HEK293T (cell line): ENCODE data around the gene GRK4.

Experiments used
- CTCF ChIA-PET: fragments of 350-600 bp; formaldehyde crosslinking; extraction: SDS; loops from one replicate; lab custom pipeline; 2021; ENCODE audit warnings: antibody characterized with exemption, inconsistent platforms; lab: Yijun Ruan, JAX
- POLR2A ChIA-PET: fragments of 350-600 bp; formaldehyde crosslinking; extraction: SDS; loops from one replicate; lab custom pipeline; 2020; ENCODE audit warnings: antibody characterized with exemption, inconsistent platforms; lab: Yijun Ruan, JAX
- DNase-seq: peaks from one replicate; pipeline ENCODE4 v3.0.0; 2012; ENCODE audit warnings: mixed read lengths; ENCODE audit errors: extremely low spot score
- ARNT ChIP-seq: fragments of 450-650 bp; IDR thresholded peaks from 2 replicates; pipeline ENCODE4 v1.6.1; 2017; ENCODE audit warnings: mild to moderate bottlenecking
- BHLHE40 ChIP-seq: fragments of 450-650 bp; IDR thresholded peaks from 2 replicates; pipeline ENCODE4 v1.6.1; 2016; ENCODE audit warnings: mild to moderate bottlenecking, moderate library complexity, borderline replicate concordance
- CTBP1 ChIP-seq: fragments of 450-650 bp; IDR thresholded peaks from 2 replicates; pipeline ENCODE4 v1.6.1; 2016; ENCODE audit warnings: borderline replicate concordance
- ELF4 ChIP-seq: fragments of 450-650 bp; IDR thresholded peaks from 2 replicates; pipeline ENCODE4 v1.6.1; 2017; ENCODE audit warnings: antibody characterized with exemption
- FOXA1 ChIP-seq: fragments of 450-650 bp; IDR thresholded peaks from 2 replicates; pipeline ENCODE4 v1.6.1; 2016; ENCODE audit warnings: mild to moderate bottlenecking
- FOXK2 ChIP-seq: fragments of 450-650 bp; IDR thresholded peaks from 2 replicates; pipeline ENCODE4 v1.6.1; 2016; ENCODE audit warnings: mild to moderate bottlenecking
- FOXM1 ChIP-seq: fragments of 450-650 bp; IDR thresholded peaks from 2 replicates; pipeline ENCODE4 v1.6.1; 2017; ENCODE audit warnings: mild to moderate bottlenecking, borderline replicate concordance
- HDGF ChIP-seq: fragments of 450-650 bp; IDR thresholded peaks from 2 replicates; pipeline ENCODE4 v1.6.1; 2017; ENCODE audit warnings: antibody characterized with exemption, borderline replicate concordance
- L3MBTL2 ChIP-seq: fragments of 450-650 bp; conservative IDR thresholded peaks from 2 replicates; pipeline ENCODE4 v1.6.1; 2016; ENCODE audit warnings: mild to moderate bottlenecking
- LEF1 ChIP-seq: fragments of 450-650 bp; IDR thresholded peaks from 2 replicates; pipeline ENCODE4 v1.6.1; 2017; ENCODE audit warnings: mild to moderate bottlenecking, borderline replicate concordance
- NFRKB ChIP-seq: fragments of 450-650 bp; IDR thresholded peaks from 2 replicates; pipeline ENCODE4 v1.6.1; 2016; ENCODE audit warnings: mild to moderate bottlenecking, moderate library complexity
- SP1 ChIP-seq: fragments of 450-650 bp; IDR thresholded peaks from 2 replicates; pipeline ENCODE4 v1.6.1; 2017
- SUZ12 ChIP-seq: fragments of 450-650 bp; IDR thresholded peaks from 2 replicates; pipeline ENCODE4 v1.6.1; 2016; ENCODE audit warnings: mild to moderate bottlenecking
- TARDBP ChIP-seq: fragments of 450-650 bp; IDR thresholded peaks from 2 replicates; pipeline ENCODE4 v1.6.1; 2016
- ZNF384 ChIP-seq: fragments of 450-650 bp; IDR thresholded peaks from 2 replicates; pipeline ENCODE4 v1.6.1; 2016
- TF ChIP-seq, protein P1 (sequence below): fragments of 450-650 bp; IDR thresholded peaks from 2 replicates; pipeline ENCODE4 v1.6.1; 2016

Gene GRK4

DNA sequence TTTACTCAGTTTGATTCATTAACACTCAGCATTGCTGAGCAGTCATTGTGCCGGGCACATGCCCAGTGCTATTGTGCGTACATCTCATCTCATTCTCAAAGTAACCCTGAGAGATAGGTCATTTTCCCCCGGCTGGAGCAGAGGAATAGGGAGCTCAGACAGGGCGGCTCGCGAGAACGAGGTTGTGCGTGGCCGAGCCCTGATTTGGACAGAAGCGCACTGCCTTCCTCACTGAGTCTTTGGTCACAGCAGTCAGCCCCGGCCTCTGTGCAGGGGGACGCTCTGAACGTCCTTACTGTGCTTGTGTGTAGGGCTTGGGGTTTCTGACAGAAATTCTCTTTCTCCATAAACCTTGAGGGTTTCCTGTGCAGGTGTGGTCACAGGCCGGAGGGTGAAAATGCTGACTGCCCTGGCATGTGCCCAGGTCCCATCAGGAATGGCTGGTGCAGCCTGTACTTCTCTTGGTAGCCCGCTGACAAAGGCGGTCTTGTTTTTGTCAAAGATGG, 39.6 kb upstream of the GRK4 start:
- ChIA-PET POLR2A (no interaction called here), CTCF (interaction anchor here (0.7 to 1.0 kb wide), 2 partner anchors 12 to 489 kb away, joined by 3 read pairs; no protein-coding TSS in a partner anchor)
- no peak for TF ChIP-seq FOXA1
- TF ChIP-seq ZNF384, result no peak
- TF ChIP-seq SUZ12, result no peak
- no peak for TF ChIP-seq TARDBP
- TF ChIP-seq NFRKB, result no peak
- TF ChIP-seq SP1, result no peak
- TF ChIP-seq ELF4, result no peak
- no peak for TF ChIP-seq L3MBTL2
- TF ChIP-seq, protein P1, sequence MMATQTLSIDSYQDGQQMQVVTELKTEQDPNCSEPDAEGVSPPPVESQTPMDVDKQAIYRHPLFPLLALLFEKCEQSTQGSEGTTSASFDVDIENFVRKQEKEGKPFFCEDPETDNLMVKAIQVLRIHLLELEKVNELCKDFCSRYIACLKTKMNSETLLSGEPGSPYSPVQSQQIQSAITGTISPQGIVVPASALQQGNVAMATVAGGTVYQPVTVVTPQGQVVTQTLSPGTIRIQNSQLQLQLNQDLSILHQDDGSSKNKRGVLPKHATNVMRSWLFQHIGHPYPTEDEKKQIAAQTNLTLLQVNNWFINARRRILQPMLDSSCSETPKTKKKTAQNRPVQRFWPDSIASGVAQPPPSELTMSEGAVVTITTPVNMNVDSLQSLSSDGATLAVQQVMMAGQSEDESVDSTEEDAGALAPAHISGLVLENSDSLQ, result no peak
- no peak for TF ChIP-seq FOXK2
- DNase-seq, result no peak

DNA sequence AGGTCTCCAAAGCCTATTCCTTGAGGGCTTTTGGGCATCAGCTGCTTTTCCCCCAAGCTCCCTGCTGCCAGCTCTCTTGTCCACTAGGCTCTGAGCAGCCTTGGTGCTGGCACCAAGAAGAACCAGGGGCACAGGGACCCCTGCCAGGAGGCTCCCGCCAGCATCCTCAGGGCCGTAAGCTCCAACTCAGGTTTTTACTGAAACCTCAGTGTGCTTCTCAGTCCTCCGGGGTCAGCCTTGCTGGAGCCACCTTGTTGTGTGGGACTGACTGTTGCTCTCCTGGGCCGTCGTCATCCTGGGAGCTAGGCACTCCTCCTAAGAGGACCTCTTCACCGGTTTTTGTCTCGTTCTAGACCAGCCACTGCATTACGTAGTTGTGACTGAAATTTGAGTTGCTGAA, 39.1 kb upstream of the GRK4 start:
- no peak for TF ChIP-seq CTBP1
- no peak for TF ChIP-seq ARNT
- no peak for TF ChIP-seq HDGF
- CTCF ChIA-PET, result interaction anchor here (0.7 to 1.0 kb wide), 2 partner anchors 11 to 490 kb away, joined by 3 read pairs; no protein-coding TSS in a partner anchor
- POLR2A ChIA-PET, result no interaction called here

DNA sequence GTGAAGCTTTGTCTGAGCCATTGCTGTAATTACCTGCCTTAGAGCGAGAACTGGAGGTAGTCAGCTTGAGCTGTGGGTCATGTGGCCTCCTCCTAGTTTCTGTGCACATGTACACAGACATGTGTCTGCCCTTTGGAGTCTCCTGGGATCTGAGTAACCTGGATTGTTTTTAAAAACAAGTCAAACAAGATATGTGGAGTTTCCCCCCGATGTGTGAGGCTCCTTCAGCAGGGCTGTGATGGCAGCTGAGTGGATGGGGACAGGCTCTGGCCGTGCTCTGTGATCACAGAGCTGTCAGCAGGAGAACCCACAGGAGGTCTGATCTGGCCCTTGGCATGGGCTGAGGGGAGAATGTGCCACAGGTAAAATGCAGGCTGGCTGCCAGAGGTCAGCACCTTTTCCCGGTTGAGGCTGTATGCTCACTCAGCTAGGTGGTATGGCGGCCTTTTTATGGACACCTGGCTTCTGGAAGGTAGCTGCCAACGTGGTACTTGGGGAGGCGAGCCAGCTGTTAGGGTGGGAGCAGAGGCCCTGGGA, 38.5 kb upstream of the GRK4 start:
- CTCF ChIA-PET, result interaction anchor here (1.0 kb wide), 1 partner anchor 10 kb away, joined by 3 read pairs; no protein-coding TSS in a partner anchor
- TF ChIP-seq BHLHE40, result no peak
- TF ChIP-seq L3MBTL2, result no peak
- TF ChIP-seq FOXA1, result no peak
- TF ChIP-seq ZNF384, result no peak
- TF ChIP-seq ELF4, result no peak
- TF ChIP-seq, protein P1, result no peak
- no peak for TF ChIP-seq SP1
- TF ChIP-seq TARDBP, result no peak
- no peak for TF ChIP-seq CTBP1
- no peak for TF ChIP-seq SUZ12
- no peak for TF ChIP-seq LEF1
- TF ChIP-seq NFRKB, result no peak
- TF ChIP-seq HDGF, result no peak
- TF ChIP-seq FOXM1, result no peak
- no peak for TF ChIP-seq ARNT
- TF ChIP-seq FOXK2, result no peak
- POLR2A ChIA-PET, result interaction anchor here (0.8 kb wide), 1 partner anchor 11 kb away, joined by 3 read pairs; no protein-coding TSS in a partner anchor
- no peak for DNase-seq

More for the DNA sequence above, 39.1 kb upstream of the GRK4 start:
- DNase-seq, result no peak

DNA sequence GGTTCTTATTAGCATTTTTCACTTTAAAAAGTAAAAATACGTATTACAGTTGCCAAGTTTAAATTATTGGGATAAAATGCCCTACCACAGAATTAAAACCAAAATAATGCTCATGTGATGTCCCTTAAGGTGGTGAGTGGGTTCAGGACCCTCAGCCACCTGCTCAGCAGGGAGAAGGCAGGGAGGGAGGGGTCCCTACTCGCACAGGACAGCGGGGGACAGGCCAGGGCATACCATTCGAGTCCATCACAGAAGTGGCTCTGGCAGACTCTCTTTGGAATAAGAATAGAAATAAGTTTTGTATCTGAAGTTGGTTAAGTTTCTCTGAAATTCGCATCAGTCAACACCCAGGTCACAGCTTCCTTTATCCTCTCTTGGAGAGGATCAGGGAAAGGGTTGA, 37.9 kb upstream of the GRK4 start:
- POLR2A ChIA-PET, result interaction anchor here (0.8 kb wide), 1 partner anchor 10 kb away, joined by 3 read pairs; no protein-coding TSS in a partner anchor
- DNase-seq, result no peak
- CTCF ChIA-PET, result no interaction called here
- TF ChIP-seq, protein P1, result no peak
- TF ChIP-seq ZNF384 (no peak), ELF4 (no peak), CTBP1 (no peak), NFRKB (no peak), L3MBTL2 (no peak), ARNT (no peak), FOXK2 (no peak), LEF1 (no peak), BHLHE40 (no peak), FOXA1 (no peak)

DNA sequence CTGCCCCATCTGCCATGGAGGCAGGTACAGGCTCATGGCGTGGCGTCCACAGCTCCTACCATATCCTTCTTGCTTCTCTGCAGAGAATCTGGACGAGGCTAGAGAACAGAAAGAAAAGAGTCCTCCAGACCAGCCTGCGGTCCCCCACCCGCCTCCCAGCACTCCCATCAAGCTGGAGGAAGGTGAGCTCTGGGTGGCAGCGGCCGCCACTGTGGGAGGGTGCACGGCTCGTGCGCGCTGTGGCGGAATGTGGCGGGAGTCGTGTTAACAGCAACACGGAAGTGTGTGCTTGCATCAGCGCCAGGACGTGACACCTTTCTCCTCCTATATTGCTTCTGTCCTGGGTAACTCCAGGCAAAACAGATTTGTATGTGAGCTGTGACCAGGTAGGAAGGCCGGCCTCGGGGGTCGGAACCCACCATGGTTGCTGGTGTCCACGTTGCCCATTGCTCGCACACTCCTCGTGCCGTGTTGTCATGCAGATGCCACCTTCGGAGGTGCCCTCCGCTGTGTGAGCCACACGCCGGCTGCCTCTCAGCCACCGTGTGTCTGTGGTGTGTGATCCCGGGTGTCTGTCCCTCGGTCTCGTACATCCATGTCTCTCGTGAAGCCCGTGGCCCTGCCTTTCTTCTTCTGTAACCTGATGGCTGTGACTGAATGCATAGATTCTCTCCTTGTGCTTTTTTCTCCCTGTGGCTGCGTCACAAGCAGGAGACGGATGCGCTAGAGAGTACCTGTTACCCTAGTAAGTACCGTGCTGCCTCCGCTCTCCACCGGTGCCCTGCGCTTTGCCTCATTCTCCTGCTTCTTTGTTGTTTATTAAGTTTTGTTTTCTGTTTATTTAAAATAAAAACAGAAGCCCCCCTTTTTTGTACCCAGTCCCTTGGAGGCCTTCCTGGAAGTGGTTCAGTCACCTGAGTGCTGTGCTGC, 37.2 kb upstream of the GRK4 start:
- TF ChIP-seq FOXA1 (no peak), BHLHE40 (no peak), L3MBTL2 (no peak)
- no peak for DNase-seq
- POLR2A ChIA-PET, result no interaction called here
- CTCF ChIA-PET, result no interaction called here

DNA sequence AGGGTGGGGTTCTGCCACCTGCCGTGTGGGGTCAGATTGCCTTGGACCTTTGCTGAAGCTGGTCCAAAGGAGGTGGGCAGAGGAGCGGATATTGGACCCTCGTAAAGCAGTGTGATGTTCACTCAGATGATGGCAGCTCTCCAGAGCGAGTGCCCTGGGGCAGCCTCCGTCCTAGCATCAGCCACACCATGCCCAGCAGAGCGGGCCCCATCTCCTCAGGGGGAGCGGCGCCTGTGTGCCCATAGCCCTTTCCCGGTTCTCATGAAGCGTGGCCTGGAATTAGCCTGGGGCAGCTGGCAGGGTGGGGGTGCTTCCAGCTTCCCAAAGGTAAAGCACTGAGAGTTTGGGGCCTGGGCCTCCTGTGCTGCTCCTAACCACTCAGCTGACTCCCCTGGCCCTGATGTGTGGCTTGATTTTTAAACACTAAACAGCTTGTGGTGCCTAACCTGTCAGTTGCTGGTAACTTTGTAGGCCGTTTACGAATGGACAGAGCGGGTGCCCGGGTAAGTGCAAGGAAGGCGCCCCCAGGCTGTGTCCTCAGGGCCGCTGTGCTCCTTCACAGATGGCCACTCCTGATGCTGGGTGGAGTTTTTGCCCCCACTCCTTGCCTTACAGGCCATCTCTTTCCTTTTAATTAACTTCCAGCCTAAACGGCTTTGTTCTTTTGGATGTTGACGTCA, 36.2 kb upstream of the GRK4 start:
- CTCF ChIA-PET, result no interaction called here
- no peak for TF ChIP-seq NFRKB
- TF ChIP-seq SP1, result no peak
- no peak for TF ChIP-seq ZNF384
- no peak for TF ChIP-seq FOXA1
- TF ChIP-seq LEF1, result no peak
- no peak for TF ChIP-seq TARDBP
- no peak for TF ChIP-seq CTBP1
- TF ChIP-seq FOXM1, result no peak
- no peak for TF ChIP-seq FOXK2
- no peak for TF ChIP-seq L3MBTL2
- DNase-seq, result no peak
- POLR2A ChIA-PET, result no interaction called here
